Common myeloid progenitor, CD34-positive (primary cell): ENCODE results near the gene PLK5.

ENCODE experiments used
- CTCF ChIA-PET: fragments of 350-600 bp; sonication (Branson Sonifier 250); formaldehyde crosslinking; loops from one replicate; lab custom pipeline; 2021; ENCODE audit warnings: antibody characterized with exemption; lab: Charles Lee
- POLR2A ChIA-PET: fragments of 350-600 bp; sonication (Branson Sonifier 250); formaldehyde crosslinking; loops from one replicate; lab custom pipeline; 2021; ENCODE audit warnings: antibody characterized with exemption; lab: Charles Lee
- DNase-seq, 3 donors: peaks; one replicate each; pipeline versions ENCODE4 v3.0.0 to v3.0.0-alpha.2; 2013
- H3K27ac ChIP-seq, 2 experiments: 1 replicate in 1 of 2; 2 replicates in 1 of 2; pipeline ENCODE4 v1.7.0; 2013; ENCODE audit warnings: inconsistent platforms in 2 of 2, low read length in 2 of 2, mild to moderate bottlenecking in 2 of 2, low read depth in 1 of 2, moderate library complexity in 1 of 2; ENCODE audit not compliant: severe bottlenecking in 2 of 2, insufficient read depth in 1 of 2, poor library complexity in 1 of 2
- H3K27me3 ChIP-seq, 5 experiments: replicated peaks in 2 of 5; 1 replicate in 3 of 5; 2 replicates in 2 of 5; pipeline versions ENCODE4 v1.6.1 to v1.7.0; 2013; ENCODE audit warnings: low read length in 4 of 5, mild to moderate bottlenecking in 2 of 5, moderate library complexity in 2 of 5, inconsistent platforms in 1 of 5; ENCODE audit not compliant: insufficient read depth in 5 of 5, control insufficient read depth in 4 of 5
- H3K36me3 ChIP-seq, 4 experiments: 1 replicate in 2 of 4; 2 replicates in 2 of 4; pipeline versions ENCODE4 v1.6.1 to v1.7.0; 2013; ENCODE audit warnings: low read length in 3 of 4, control low read depth in 1 of 4, mild to moderate bottlenecking in 1 of 4; ENCODE audit not compliant: control insufficient read depth in 4 of 4, insufficient read depth in 4 of 4
- H3K4me1 ChIP-seq, 4 experiments: 1 replicate in 3 of 4; 2 replicates in 1 of 4; pipeline versions ENCODE4 v1.6.1 to v1.7.1; 2013; ENCODE audit warnings: low read length in 3 of 4, mild to moderate bottlenecking in 3 of 4, control low read depth in 1 of 4, inconsistent platforms in 1 of 4, moderate library complexity in 1 of 4; ENCODE audit not compliant: control insufficient read depth in 4 of 4, insufficient read depth in 4 of 4; ENCODE audit errors: control extremely low read depth in 1 of 4
- H3K4me3 ChIP-seq, 7 experiments: 1 replicate in 4 of 7; 2 replicates in 3 of 7; pipeline versions ENCODE4 v1.5.1 to v1.7.0; 2013; ENCODE audit warnings: mild to moderate bottlenecking in 7 of 7, low read length in 6 of 7, moderate library complexity in 6 of 7, inconsistent platforms in 2 of 7, low read depth in 2 of 7, control low read depth in 1 of 7; ENCODE audit not compliant: insufficient read depth in 4 of 7, control insufficient read depth in 1 of 7; ENCODE audit errors: extremely low read depth in 1 of 7
- H3K9me3 ChIP-seq, 5 experiments: 1 replicate in 4 of 5; 2 replicates in 1 of 5; pipeline versions ENCODE4 v1.6.1 to v1.7.1; 2013; ENCODE audit warnings: low read length in 4 of 5, mild to moderate bottlenecking in 2 of 5, inconsistent platforms in 1 of 5, low read depth in 1 of 5, moderate library complexity in 1 of 5; ENCODE audit not compliant: control insufficient read depth in 4 of 5, insufficient read depth in 2 of 5; ENCODE audit errors: control extremely low read depth in 1 of 5
- WGBS: methylation state at CpG from one replicate; pipeline ENCODE4 v1.1.5; 2013; ENCODE audit not compliant: insufficient coverage; 5-methylcytosine and 5-hydroxymethylcytosine counted together

PLK5 gene

GRCh38 chr19:1494115-1494815 is 29.6 kb upstream of the PLK5 start:
- Histone ChIP-seq H3K27me3 (peaks cover 0 to 11% (median 8%) of the 10 kb centered on the region in 5 experiments), H3K4me3 (no peak overlapping the region), H3K9me3 (no peaks in the 10 kb centered on the region), H3K36me3 (no peaks in the 10 kb centered on the region), H3K4me1 (peaks cover 0 to 21% (median 19%) of the 10 kb centered on the region in 4 experiments), H3K27ac (no peak overlapping the region)
- CTCF ChIA-PET: interaction anchor here (1.6 to 1.7 kb wide), 2 partner anchors 15 to 28 kb away, joined by 4 to 5 read pairs; no protein-coding TSS in a partner anchor
- WGBS: 81% methylated on average over 13 of the region's 15 CpGs
- POLR2A ChIA-PET: no interaction called here
- DNase-seq: no peak

- CTCF ChIA-PET: interaction anchor here (1.6 kb wide), 1 partner anchor 14 kb away, joined by 4 read pairs; no protein-coding TSS in a partner anchor
- H3K9me3 ChIP-seq: no peaks in the 10 kb centered on the region
- 87% methylated on average over 37 of the region's 37 CpGs for WGBS
- no peak for DNase-seq
- H3K27me3 ChIP-seq: peaks cover 0 to 11% (median 8%) of the 10 kb centered on the region in 5 experiments
- H3K4me1 ChIP-seq: peaks cover 0 to 12% (median 9%) of the 10 kb centered on the region in 4 experiments
- H3K27ac ChIP-seq: no peak overlapping the region
- POLR2A ChIA-PET: interaction anchor here (0.6 to 0.7 kb wide), 2 partner anchors 22 to 148 kb away, joined by 3 read pairs; no protein-coding TSS in a partner anchor
- H3K36me3 ChIP-seq: no peaks in the 10 kb centered on the region
- no peak overlapping the region for H3K4me3 ChIP-seq
Observed at GRCh38 chr19:1495051-1495798, 28.7 kb upstream of the PLK5 start.

DNA sequence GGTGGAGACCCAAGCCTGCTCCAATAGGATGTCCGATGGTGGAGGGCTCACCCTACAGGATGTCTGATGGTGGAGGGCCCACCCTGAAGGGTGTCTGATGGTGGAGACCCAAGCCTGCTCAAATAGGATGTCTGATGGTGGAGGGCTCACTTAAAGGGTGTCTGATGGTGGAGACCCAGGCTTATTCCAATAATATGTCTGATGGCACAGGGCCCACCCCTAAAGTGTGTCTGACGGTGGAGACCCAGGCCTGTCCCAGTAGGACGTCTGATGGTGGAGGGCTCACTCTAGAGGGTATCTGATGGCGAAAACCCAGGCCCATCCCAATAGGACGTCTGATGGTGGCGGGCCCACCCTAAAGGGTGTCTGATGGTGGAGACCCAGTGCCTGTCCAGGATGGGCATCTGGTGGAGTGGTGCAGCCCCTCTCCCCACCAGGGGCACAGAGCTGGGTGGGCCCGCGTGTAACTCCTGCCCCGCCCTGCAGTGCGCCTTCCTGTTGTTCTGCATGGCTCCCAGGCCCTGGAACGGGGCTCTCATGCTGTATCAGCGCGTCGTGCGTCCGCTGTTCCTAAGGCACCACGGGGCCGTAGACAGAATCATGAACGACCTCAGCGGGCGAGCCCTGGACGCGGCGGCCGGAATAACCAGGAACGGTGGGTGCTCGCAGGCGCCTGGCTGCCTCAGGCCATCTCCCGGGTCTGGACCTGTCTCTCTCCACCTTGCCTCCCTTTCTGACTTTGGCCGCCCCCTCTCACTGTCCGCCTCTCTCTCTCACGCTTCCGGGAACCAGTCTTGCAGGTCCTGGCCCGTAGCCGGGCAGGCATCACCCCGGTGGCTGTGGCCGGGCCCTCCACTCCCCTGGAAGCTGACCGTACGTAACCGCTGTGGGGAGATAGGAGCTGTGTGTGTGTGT is 27.8 kb upstream of the PLK5 start:
- WGBS: 91% methylated on average over 39 of the region's 40 CpGs
- Histone ChIP-seq H3K27ac (no peak overlapping the region), H3K9me3 (no peaks in the 10 kb centered on the region), H3K36me3 (no peaks in the 10 kb centered on the region), H3K4me1 (peaks cover 0 to 7% (median 7%) of the 10 kb centered on the region in 4 experiments), H3K27me3 (peaks cover 0 to 11% (median 8%) of the 10 kb centered on the region in 5 experiments), H3K4me3 (no peak overlapping the region)
- no peak for DNase-seq
- ChIA-PET POLR2A (interaction anchor here (0.6 to 0.7 kb wide), 2 partner anchors 23 to 148 kb away, joined by 3 read pairs; no protein-coding TSS in a partner anchor), CTCF (no interaction called here)

GRCh38 chr19:1496714-1497577 is 26.9 kb upstream of the PLK5 start:
- no peak overlapping the region for H3K4me3 ChIP-seq
- CTCF ChIA-PET: interaction anchor here (0.5 to 0.9 kb wide), 2 partner anchors 53 to 706 kb away, joined by 3 read pairs; no protein-coding TSS in a partner anchor
- peaks cover 0 to 6% (median 2%) of the 10 kb centered on the region in 5 experiments for H3K27me3 ChIP-seq
- H3K4me1 ChIP-seq: no peaks in the 10 kb centered on the region
- H3K36me3 ChIP-seq: no peaks in the 10 kb centered on the region
- 91% methylated on average over 29 of the region's 39 CpGs for WGBS
- DNase-seq: no peak
- H3K9me3 ChIP-seq: no peaks in the 10 kb centered on the region
- POLR2A ChIA-PET: no interaction called here
- no peak overlapping the region for H3K27ac ChIP-seq

DNA sequence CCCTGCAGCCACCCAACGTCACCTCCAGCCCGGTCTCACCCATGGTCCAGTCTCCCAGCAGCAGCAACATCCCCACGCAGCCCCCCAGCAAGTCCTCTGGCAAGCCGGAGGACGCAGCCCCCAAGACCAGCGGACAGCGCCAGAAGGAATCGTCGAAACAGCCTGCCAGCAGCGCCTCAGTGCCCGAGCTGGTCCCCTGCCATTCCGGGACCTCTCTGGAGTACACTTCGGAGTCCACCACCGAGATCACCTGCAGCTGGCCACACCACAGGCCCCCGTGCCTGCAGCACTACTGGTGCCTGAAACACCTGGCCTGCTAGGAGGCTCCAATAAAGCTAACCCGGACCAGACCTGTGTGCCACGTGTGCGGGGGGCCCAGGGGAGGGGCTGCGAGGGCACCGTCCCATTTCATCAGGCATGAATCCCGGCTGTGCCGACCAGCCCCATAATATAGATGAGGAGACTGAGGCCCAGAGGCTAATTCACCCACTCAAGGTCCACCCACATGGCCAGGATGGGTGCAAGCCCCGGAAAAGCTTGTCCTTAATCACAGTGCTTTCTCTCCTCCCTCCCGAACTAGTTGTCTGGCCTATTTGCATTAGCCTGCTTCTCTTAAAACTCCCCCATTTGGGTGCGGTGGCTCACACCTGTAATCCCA is 26.2 kb upstream of the PLK5 start:
- ChIA-PET CTCF (interaction anchor here (0.5 to 0.9 kb wide), 2 partner anchors 54 to 706 kb away, joined by 3 read pairs; no protein-coding TSS in a partner anchor), POLR2A (no interaction called here)
- H3K36me3 ChIP-seq: no peaks in the 10 kb centered on the region
- no peak overlapping the region for H3K27ac ChIP-seq
- no peaks in the 10 kb centered on the region for H3K9me3 ChIP-seq
- H3K4me1 ChIP-seq: no peaks in the 10 kb centered on the region
- H3K27me3 ChIP-seq: peaks cover 0 to 7% (median 4%) of the 10 kb centered on the region in 5 experiments
- H3K4me3 ChIP-seq: no peak overlapping the region
- DNase-seq: no peak
- 90% methylated on average over 21 of the region's 25 CpGs for WGBS
